ENCODE results near the gene NDUFS1.
"Not testable (repeated sequence)": the region's sequence is repeated elsewhere in the genome, so short reads cannot be mapped to it uniquely, and the experiment has no call there.

NDUFS1 gene

DNA sequence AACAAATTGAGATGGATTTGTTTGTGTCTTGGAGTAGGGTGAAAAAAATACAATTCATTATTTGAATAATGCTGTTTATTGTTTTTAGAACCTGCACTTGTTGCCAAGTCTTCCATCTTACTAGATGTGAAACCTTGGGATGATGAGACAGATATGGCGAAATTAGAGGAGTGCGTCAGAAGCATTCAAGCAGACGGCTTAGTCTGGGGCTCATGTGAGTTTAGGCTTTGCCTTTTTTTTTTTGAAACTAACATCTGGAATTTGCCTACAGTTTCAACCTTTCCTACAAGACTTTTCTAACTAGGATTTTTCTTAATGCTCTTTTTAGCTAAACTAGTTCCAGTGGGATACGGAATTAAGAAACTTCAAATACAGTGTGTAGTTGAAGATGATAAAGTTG, 3.2 kb upstream of the NDUFS1 start:
- DNase-seq (ENCODE audit: low read depth): not testable (repeated sequence)

DNA sequence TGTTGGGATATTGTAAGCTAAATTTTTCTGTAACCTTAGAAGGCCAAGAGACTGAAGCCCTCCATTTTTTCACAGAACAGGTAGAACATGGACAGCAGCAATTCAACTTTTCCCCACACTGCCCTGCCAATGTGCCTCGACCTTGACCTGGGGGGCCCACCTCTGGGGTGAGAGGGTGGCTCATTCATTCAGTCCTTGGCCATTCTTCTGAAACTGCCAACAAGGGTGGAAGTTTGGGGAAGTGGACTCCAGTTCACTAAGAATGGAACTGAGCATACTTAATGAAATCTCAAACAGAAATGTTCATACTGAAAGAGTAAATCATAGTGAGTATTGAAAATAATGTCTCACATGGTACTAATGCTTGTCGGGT, 1.5 kb upstream of the NDUFS1 start:
- no peak for DNase-seq (ENCODE audit: low read depth)

DNA sequence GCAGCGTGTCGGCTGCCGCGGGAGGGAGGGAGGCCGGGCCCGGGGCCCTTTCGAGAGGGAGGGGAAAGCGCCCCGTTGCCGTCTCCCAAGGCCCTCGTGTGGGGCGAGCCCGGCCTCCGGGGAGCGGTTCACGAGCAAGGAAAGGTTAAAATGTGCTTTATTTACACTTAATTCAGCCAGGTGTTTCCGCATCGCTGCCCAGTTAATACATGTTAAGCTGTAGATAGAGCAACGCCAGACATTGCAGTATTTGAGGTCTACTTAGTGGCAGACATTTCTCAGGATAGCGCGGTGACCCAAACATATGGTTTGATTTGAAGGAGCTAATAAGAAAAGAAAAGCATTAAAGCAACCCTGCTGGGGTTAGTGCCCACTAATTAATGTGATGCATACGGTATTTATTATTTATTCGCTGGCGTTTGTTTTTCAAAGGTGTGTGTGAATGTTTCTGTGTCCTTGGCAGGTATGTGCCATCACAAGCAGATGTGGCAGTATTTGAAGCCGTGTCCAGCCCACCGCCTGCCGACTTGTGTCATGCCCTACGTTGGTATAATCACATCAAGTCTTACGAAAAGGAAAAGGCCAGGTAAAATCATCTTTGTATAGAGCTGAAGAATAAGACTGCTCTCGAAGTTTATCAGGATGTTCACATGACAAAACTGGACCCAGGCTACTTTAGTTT, 1.0 kb upstream of the NDUFS1 start:
- DNase-seq (ENCODE audit: low read depth): no peak

DNA sequence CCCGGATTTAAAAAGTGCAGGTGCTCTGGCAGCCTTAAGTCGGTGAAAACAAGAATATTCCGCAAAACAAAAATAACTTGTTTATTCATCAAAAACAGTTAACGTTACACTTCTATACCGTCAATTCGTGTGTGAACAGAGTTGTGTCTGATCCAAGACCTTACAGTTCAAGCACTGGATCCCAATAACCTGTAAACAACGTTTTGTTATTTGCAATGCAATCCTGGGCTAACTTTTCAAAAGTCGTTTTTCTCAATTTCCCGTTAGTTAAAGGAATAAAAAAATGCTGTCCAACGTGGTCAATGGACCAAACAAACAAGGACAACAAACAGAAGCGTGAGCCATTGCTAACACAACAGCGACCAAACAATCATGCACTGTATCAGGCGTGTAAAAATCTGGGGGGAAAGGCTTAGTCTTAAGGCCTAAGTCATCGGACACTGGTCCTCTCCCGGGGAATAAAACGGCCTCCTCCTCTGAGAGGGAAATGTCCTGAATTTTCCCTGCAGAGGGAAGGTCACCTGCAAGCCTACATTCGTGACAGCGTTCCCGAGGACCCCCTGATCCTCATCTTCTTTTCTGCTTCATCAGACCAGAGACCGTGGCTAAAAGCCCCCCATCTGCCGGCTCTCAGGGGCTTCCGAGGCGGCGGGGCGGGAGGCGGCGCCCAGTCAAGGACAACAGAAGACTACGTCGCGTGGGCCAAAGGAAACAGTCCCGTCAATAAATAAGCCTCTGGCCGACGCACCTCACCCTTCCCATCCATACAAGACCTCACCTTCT, 490 bp downstream of the NDUFS1 start:
- DNase-seq (ENCODE audit: low read depth): no peak

DNA sequence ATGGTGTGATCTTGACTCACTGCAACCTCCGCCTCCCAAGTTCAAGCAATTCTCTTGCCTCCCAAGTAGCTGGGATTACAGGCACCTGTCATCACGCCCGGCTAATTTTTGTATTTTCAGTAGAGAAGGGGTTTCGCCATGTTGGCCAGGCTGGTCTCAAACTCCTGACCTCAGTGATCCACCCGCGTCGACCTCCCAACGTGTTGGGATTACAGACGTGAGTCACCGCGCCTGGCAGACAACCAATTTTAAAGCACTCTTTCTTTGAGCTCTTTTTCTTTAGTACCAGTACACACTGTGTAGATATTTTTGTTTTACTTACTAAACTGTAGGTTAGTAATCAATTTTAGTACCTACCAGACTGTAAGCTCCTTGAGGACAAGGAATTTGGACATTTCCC, 2.2 kb downstream of the NDUFS1 start:
- DNase-seq (ENCODE audit: low read depth): not testable (repeated sequence)

DNA sequence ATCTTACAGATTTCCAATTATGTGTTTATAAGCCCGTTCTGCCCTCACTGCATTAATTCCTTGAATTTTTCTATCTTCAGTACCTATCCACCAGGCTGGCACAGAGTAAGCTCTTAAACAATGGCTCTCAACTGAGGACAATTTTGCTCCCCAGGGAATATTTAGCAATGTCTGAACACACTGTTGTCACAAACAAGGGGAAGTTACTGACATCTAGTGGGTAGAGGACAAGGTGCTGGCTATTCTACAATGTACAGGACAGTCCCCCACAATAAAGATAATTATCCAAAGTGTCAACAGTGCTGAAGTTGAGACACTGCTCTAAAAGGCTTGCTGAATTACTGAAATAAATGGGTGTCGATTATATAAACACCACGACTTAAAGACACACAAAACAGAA, 5.0 kb downstream of the NDUFS1 start:
- no peak for DNase-seq (ENCODE audit: low read depth)

DNA sequence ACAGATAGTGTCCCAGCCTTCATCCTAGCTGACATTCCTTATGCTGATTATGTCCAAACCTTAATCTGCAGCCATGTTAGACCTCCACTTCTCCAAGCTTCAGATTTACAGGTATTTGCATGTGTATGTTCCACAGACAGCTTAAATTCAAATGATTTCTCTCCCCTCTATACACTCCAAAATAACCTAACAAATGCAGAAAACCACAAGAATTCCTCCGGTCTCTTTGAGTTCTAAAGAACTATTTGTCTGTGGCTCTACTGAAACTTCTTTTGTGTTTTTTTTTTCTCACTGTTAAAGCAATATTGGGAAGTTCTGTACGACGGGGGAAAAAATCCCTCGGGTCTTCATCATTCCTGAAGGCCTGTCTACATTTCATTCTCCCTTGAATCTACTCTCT, 8.6 kb downstream of the NDUFS1 start:
- DNase-seq (ENCODE audit: low read depth): no peak

DNA sequence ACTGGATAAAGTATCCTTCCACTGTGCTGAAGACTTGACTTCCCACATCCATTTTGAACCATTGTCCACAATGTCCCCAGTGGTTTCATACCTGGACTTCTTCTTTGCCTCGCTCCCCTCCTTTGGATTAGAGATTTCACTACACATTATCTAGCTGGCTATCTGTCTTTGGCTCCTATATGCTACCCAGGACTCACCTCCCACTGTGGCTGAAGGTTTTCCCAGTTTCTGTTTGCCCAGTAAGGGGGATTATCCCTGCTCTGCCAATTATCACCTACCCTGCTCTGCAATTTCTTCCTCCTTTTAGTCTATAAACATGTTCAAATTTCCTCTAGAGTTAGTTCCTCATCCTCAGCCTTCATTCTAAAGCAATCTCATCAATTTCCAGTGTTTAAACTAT, 9.1 kb downstream of the NDUFS1 start:
- DNase-seq (ENCODE audit: low read depth): no peak

DNA sequence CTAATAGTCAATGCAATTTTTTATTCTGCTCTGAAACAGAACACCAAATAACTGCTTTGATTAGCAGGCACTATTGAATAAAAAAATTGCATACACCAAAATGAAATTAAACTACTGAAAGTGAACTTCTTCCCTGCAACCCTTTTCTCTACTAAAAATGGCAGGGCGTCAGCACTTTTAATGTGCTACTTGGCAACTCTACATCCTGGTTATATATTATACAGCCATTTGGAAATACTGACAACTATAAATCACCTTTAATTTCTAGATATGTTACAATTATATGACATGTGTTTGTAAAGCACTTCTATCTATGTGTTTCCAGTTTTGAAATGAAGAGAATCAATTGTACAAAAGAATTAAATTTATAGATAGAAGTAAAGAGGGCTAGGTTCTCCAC, 9.9 kb downstream of the NDUFS1 start:
- DNase-seq (ENCODE audit: low read depth): no peak

DNA sequence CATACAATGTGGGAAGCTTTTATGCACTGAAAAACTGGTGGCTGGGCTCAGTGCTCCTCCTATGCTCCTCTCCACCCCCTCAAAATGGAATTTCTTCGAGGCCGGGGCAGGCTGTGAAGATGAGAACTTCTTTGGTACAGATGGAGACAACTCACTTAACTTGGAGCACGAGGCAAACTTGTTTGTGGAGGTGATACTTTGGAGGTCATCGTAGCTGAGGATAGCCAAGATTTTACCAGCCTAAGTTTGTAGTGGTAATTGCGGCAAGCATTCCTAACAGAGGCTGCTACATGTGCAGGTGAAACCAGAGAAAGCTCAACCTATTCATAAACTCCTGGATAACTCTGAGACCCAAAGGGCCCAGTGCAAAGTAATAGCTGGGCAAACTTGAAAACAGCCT, 13.6 kb downstream of the NDUFS1 start:
- no peak for DNase-seq (ENCODE audit: low read depth)

DNA sequence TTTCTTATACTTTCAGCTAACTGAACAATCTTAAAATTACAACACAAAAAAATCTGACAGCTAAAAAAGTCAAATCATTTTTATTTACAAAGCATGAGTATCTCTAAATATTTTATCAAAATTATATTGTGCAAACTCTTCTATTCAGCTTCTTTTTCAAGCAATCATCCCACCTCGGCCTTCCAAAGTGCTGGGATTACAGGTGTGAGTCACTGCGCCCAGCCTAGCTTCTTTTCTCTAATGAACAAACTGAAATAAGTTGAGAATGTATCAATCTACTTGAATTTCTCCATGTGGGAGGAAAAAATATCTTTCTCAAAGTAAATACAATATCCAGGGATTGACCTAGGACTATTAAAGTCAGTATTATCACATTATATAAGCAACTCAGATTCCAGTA, 14.9 kb downstream of the NDUFS1 start:
- DNase-seq (ENCODE audit: low read depth): no peak

DNA sequence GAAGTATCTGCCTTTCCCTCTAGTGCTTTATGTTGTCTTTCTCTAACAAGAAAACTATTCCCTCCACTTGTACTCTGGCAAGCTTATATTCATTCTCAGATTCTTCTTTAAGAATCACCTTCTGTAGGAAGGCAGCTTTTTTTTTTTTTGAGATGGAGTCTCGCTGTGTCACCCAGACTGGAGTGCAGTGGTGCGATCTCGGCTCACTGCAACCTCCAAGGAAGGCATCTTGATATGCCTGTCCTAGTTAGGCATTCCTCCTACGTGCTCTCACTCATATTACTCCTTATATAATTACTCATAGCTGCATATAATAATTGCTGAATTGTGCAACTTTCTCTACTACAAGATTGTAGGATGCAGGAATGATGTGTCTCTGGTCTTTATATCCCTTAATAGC, 15.8 kb downstream of the NDUFS1 start:
- DNase-seq (ENCODE audit: low read depth): no peak

DNA sequence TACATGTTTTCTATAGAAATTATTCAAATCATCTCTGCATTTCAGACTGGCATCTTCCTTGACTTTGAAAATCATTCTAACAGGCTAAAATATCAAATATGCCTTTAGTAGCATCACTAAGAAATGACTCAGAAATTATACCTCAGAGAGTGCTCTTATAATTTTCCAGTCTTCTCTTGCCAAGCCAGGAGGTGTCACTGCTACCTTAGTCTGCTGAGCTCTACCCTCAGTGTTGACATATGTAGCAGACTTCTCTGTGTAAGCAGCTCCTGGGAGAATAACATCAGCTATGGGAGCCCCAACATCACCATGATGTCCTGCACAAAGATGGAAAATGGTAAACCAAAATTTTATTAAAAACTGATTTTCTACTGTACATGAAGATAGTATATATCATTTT, 31.6 kb downstream of the NDUFS1 start:
- DNase-seq (ENCODE audit: low read depth): no peak

DNA sequence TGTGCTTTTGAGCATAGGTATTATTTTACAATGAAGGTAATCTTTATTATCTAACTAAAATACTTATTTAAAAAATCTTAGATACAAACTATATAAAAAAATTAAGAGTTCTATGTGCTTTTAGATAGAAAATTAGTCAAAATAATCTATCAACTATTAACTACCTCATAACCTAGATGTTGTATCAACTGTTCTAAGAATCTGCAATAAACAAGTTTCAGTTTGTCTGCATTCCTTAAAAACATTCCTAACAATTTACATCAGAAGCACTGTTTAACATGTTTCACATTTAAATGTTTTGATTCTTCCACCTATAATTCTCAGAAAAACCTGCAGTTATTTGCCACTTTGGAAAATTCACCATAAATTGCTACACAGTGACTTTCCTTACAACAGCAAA, 33.3 kb downstream of the NDUFS1 start:
- DNase-seq (ENCODE audit: low read depth): no peak

DNA sequence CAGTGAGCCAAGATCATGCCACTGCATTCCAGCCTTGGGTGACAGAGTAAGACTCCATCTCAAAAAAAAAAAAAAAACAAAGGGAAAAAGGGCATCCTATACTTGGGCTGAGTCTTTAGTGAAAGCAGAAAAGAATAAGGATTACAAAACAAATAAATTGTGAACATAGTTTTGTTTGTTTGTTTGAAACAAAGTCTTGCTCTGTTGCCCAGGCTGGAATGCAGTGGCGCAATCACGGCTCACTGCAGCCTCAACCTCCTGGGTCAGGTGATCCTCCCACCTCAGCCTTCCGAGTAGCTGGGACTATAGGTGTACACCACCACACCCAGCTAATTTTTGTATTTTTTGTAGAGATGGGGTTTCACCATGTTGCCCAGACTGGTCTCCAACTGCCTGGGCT, 36.7 kb downstream of the NDUFS1 start:
- not testable (repeated sequence) for DNase-seq (ENCODE audit: low read depth)

DNA sequence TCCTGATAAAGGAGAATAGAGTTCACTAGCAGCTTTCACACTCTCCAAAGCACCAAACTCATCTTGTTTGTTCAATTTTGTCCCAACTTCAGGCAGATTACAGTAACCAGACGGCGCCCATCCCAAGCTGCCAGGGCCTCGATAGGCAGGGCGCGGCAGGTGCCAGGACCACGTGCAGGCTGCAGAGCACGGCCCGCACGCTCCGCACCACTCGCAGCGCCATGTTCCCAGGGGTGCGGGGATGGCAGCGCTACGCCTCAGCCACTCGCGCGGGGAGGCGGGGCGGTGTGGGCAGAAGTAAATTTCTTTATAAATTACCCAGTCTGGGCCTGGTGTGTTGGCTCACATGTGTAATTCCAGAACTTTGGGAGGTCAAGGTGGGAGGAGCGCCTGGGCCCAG, 43.0 kb downstream of the NDUFS1 start:
- no peak for DNase-seq (ENCODE audit: low read depth)

DNA sequence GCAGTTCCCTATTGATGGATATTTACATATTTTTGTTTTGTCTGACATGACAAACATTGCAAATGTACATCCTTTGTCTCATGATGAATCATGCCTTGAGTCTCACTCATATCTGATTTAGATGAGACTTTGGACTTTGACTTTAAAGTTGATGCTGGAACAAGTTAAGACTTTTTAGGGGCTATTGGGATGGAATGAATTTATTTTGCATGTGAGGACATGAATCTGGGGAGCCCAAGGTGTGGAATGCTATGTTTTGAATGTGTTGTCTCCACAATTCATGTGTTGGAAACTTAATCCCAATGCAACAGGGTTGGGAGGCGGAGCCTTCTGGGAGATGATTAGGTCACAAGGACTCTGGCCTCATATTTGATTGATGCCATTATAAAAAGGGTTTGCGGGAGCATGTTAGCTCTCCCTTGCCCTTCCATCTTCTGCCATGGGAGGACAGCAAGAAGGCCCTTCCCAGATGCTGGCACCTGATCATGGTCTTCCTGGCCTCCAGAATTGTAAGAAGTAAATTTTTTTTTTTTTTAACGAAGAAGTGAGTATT, 44.1 kb downstream of the NDUFS1 start:
- DNase-seq (ENCODE audit: low read depth): no peak

DNA sequence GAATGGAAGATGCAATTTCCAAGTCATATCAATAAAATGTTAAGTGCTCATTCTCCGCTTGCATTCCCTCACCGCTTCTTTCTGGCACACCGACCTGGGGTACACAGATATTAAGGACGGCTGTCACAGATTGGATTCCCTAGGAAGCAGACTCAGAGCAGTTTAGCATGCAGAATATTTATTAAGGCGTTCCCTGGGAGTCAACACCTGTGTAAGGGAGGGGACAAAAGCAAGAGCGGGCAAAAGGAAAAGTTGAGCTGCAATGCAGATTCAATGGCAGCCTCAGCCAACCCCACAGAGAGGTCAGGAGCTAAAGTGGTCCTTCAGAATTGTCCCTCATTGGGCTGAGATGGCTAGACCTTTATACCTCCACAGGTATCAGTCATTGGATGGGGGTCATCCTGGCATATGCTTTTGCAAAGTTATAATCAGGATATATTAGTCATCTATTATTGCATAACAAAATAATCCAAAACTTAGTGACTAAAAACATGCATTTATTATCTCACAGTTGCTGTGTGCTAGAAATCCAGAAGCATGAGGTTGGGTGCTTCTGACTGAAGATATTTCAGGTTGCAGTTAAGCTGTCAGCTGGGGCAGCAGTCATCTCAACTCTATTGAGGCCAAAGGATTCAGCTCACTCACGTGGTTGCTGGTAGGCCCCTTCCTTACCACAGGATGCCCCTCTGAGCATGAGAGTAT, 46.2 kb downstream of the NDUFS1 start:
- DNase-seq (ENCODE audit: low read depth): no peak

DNA sequence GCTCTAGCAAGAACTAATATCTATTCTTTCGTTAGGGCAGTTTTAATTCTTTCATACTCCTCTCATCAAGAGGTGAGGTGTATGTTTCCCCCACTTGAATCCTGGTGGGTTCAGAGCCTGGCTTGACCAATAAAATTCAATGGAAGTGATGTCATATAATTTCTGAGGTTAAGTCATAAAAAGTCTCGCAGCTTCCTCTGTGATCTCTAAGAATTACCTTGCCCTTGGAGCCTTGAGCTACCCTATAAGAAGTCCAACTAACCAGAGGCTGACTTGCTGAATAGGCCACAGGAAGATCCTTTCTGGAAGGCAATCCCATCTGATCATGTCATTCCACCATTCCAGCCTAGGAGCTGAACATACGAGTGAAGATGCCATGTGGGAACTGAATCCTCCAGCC, 47.1 kb downstream of the NDUFS1 start:
- DNase-seq (ENCODE audit: low read depth): no peak

DNA sequence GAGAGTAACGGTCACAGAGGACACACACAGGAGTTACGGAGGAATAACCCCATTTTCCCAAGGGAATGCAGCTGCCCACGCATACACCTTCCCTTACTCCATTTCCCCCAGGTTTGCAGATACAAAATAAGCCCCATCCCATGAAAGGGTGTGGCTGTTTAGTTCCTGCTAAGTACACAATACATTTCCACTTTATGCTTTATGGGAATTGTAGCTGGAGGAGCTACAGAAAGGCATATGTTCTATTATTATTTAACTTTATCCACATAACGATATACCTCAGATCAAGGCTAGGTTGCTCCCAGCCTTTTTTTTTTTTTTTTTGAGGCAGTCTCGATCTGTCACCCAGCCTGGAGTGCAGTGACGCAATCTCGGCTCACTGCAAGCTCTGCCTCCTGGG, 50.5 kb downstream of the NDUFS1 start:
- DNase-seq (ENCODE audit: low read depth): no peak

DNA sequence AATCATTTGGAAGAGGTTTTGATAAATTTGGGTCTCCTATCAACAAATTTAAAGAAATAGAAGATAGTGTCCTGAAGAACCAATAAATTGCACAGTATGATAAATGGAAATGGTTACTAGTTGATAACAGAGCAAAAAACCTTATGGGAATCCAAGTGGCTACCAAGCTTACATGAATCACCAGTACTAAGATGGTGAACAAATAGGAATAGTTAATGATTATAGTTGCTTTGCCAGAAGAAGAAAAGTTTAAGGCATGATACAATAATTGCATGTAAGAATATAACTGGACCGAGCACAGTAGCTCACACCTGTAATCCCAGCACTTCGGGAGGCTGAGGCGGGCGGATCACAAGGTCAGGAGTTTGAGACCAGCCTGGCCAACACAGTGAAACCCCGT, 53.7 kb downstream of the NDUFS1 start:
- no peak for DNase-seq (ENCODE audit: low read depth)

DNA sequence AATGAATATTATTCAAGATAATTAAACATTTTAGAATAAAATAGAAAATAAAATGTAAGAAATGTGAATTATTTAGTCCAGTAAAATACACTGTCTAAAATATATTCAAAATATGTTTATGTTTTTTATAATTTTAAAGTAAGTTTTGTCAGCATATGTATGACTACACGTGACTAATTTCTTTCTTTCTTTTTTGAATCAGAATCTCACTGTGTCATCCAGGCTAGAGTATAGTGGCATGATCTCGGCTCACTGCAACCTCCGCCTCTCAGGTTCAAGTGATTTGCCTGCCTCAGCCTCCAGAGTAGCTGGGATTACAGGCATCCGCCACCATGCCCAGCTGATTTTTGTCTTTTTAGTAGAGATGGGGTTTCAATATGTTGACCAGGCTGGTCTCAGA, 54.2 kb downstream of the NDUFS1 start:
- no peak for DNase-seq (ENCODE audit: low read depth)

DNA sequence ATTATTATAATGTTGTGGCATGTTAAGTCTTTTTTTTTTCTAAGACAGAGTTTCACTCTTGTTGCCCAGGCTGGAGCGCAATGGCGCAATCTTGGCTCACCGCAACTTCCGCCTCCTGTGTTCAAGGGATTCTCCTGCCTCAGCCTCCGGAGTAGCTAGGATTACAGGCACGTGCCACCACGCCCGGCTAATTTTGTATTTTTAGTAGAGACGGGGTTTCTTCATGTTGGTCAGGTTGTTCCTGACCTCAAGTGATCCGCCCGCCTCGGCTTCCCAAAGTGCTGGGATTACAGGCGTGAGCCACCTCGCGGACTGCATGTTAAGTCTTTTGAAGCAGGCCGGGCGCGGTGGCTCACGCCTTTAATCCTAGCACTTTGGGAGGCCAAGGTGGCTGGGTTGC, 60.4 kb downstream of the NDUFS1 start:
- DNase-seq (ENCODE audit: low read depth): not testable (repeated sequence)
